HG02884 (cell line): Measurements from ENCODE around the gene STMN1.

ENCODE experiments used
- ATAC-seq: cut with Tn5 transposase; IDR thresholded peaks from one replicate; pipeline ENCODE4 v1.9.1; 2021; ENCODE audit warnings: mild to moderate bottlenecking, moderate library complexity; ENCODE audit not compliant: unreplicated experiment

Gene STMN1

DNA sequence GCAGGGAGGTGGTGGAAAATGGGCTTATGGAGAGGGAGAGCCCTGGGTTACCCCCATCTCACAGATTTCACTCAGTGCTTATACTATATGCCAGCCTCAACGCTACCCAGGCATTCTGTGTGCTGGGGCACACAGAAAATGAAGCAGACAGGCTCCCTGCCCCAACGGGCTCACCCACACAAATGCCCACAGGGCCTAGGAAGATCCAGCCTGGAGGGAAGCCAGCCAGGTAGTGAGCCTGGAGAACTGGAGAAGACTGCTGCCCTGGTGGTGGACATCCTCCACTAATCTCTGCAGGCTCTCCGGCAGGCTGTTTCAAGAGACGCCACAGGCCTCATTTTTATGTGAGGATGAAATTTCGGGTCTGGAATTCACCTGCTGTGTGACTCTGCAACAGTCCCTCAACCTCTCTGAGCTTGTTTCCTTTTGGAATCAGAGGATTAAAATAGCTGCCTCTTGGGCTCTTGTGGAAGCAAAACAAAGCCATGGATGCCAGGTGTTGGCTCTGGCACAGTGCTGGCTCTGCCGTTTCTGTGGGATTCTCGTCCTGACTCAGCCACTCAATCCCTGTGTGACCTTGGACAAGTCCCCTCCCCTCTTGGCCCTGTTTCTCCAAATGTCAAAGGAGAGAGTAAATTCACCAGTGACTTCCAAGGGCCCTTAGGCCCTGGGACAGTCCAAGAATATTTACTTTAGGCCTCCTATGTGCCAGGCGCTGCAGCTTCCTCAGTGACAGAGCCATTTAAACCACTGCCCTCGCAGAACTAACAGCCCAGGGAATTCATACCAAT lies 34.3 kb downstream of the STMN1 start:
- ATAC-seq, result no peak

DNA sequence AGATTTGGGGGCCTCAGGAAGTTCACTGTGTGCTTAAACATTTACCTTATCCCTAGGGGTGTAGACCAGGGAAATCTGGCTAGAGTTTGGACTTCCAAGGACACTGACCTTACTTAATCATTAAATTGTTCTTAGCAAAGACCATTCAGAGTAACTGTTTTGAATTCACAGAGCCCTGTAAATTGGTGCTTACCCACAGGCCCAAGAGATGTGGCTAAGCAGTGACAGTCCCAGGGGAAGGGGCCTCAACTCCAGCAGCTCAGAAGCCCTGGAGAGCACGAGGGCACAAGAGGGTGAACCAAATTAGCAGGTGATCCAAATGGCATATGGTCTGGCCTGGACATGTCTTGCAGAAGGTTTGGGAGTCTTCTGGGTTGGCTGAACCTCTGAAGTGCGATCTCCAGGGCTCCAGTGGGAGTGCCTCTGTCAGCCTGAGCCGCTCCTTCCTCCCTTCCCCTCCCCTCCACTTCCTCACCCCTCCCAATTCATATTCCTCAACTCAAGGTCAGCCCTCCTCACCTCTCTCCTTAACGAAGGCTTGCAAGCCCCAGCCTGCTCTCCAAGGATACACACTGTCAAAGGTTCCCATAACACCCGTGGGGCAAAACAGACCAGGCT lies 35.0 kb downstream of the STMN1 start:
- ATAC-seq, result no peak

DNA sequence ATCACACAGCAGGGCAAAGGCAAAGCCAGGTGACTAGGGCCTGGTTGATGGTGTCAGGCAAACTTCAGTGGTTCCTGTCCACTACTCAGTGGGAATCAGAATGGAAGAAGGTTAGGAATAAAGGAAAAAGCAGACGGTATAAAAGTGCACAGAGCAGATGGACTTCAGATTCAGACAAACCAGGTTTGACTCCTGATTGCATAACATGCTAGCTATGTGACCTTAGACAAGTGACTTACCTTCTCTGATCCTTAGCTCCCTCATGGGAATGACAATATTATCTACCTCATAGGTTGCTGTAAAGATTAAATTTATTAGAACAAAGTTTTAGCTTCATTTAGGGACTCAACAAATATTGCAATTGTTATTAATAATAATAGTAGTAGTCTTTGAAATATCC lies 35.6 kb downstream of the STMN1 start:
- ATAC-seq, result no peak

DNA sequence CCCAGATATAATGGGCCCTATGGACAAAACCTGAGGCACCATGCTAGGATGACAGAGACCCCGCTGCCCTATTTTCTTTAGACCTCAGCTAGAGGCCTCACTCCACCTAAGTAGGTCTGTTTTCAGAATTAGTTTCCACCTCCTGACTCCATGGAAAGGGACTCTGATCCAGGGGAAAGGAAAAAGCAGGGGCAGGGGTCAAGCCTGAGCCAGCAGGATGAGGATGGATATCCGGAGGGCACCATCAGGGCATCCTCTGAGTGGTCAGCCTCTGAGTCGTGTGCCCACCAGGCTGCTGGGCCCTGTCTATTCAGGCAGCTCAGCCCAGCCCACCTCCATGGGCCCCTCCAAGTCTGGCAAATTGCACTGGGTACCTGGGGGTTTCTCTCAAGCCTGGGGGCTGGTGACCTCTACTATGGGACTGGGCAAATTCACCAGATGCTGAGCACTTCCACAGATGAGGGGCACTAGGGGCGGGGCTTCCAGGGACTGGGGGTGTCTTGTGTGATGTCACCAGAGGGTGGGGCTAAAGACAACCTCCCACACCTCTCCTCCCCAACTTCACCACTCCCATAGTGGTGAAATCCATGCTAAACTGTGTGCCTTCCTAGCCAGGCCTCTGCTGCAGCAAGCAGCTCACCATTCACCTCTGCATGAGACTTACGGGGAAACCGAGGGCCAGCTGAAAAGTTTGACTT lies 36.2 kb downstream of the STMN1 start:
- no peak for ATAC-seq

DNA sequence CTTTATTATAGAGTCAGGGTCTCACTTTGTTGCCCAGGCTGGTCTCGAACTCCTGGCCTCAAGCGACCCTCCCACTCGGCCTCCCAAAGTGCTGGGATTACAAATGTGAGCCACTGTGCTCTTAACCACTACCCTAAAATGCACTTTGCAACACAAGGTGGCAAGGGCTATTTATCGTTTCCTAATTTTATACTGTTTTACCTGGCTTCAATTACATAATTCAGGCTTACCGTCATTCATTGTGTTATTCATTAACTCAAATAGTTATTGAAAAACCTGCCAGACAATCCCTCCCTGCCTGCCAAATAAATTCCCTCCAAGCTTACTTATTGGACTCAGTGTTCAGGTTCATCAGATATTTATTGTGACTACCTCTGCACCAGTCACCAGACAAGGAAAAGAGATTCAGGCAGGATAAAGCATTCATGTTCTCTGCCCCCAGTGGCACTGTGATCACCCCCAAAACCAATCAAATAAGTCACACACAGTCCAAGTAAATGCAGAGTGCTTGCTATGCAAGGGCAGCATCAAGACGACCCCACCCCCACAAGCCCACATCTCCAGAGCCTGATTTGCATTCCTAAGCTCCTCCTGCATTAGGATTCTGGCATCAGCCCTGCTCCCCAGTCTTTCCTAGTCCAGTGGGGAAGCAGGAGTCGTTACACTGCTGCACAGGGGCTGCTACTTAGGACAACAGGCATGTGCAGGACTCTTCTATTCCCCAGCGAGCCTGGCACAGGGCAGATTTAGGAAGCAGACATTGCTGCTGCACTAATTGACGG lies 38.8 kb downstream of the STMN1 start:
- no peak for ATAC-seq

DNA sequence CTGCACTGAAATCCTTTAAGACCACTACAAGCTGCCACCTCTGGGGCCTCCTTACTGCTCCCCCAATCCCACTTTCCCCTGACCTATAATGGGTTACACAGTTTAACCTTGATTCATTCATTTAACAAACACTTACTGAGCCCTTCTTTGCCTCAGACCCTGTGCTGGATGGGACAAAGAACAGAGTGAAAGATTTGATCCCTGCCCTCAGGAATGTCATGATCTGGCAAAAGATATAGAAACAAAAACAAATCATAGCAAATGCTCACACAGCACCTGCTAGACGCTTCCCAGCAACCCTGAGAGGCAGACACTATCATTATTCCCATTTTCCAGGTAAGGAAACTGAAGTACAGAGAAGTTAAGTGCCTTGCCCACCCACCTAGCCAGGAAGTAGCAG lies 39.9 kb downstream of the STMN1 start:
- no peak for ATAC-seq

DNA sequence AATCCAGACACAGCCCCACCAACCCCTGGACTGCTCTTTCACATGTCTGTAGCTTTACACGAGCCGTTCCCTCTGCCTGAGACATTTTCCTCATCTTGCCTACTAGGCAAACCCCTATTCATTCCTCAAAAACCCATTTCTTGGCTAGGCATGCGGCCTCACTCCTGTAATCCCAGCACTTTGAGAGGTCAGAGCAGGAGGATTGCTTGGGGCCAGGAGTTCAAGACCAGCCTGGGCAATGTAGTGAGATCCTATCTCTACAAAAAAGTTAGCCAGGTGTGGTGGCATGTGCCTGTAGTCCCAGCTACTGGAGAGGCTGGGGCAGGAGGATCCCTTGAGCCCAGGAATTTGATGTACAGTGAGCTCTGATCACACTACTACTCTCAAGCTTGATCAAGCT lies 41.8 kb downstream of the STMN1 start:
- no peak for ATAC-seq

DNA sequence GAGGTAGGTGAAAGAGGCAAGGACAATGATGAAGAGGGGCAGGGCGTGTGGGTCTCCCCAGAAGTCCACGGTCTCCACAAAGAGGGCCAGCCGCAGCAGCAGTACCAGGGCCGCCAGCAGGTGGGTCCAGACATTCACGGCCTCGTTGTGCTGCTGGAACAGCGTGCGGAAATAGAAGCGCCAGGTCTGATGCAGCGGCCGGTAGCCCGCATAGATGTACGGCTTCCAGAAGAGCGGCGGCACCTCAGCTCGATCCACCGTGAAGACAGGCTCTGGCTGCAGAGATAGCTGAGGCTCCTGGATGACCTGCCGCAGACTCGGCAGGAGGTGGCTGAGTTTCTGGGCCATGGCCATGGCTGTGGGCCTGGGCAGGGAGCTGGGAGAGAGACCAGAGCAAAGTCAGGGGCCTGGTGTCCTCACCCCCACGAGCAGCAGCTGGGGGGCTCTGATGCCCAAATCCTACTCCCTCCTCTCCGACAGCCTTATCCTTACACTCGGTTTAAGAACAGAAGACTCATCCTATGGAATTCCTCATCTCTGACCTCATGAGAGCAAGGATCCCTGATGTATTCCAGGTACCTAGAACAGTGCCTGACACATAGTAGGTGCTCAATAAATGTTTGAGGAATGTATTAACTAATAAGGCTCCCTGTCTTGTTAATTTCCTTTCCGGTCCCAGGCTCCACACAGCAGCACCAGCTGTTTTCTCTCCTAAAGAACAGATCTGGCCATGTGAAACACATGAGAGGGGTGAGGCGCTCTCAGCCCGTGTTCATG lies 42.5 kb downstream of the STMN1 start:
- no peak for ATAC-seq

DNA sequence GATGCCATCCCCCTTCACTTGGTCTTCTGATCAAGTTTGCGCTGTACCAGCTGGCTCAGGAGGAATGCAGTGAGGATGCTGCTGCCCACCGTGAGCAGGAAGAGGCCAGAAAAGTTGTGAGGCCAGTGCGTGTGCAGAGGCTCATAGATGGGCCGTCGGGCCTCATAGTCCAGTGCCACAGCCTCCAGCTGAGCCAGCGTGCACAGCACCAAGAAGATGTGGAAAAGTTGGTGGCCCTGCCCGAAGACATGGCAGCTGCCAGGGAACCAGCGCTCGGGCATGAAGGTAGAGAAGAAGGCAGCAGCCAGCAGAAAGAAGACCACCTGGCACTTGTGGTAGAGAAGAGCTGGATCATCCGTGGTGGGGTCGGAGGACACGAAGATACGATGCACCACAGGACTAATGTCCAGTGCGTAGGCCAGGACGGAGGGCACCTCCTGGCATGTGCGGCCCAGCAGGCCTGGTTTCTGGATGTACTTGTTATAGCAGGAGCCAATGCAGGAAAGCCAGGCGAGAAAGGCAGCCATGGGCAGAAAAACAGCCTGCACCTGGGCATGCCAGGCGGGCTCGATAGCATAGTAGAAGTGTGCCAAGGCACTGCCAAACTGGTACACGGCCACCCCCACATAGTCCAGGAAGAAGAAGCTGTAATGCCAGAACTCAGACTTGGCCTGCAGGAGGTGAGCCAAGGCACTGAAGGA lies 43.3 kb downstream of the STMN1 start:
- ATAC-seq, result no peak

DNA sequence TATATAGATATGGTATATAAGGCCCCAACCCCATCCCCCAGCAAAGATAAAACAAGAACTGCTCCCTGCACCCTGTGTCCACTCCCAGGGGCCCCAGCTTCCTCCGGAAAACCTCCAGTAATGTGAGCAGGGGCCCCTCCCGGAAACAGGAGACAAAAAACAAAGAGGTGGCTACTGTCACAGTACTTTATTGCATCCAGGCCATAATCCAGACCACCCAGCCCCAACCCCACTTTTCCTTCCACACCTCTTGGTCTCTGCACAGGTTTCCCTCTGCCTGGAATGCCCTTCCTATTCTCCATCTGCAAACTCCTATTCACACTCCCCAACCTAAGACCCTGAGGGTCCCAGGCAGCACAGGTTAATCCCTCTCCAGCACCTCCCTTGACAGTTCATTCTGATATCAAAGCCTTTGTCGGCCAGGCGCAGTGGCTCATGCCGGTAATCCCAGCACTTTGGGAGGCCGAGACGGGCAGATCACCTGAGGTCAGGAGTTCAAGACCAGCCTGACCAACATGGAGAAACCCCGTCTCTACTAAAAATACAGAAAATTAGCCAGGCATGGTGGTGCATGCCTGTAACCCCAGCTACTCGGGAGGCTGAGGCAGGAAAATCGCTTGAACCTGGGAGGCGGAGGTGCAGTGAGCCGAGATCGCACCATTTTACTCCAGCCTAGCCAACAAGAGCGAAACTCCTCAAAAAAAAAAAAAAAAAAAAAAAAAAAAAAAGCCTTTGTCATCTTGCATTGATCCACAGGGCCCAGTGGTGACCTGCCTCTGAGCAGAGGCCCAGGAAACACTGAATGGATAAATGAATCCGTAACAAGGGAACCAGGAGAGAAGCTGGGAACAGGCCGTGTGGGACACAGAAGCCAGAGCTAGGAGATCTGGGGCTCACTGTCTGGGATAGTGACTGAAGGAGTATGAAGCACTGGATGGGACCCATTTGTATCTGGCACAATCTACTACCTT lies 44.6 kb downstream of the STMN1 start:
- ATAC-seq, result no peak

DNA sequence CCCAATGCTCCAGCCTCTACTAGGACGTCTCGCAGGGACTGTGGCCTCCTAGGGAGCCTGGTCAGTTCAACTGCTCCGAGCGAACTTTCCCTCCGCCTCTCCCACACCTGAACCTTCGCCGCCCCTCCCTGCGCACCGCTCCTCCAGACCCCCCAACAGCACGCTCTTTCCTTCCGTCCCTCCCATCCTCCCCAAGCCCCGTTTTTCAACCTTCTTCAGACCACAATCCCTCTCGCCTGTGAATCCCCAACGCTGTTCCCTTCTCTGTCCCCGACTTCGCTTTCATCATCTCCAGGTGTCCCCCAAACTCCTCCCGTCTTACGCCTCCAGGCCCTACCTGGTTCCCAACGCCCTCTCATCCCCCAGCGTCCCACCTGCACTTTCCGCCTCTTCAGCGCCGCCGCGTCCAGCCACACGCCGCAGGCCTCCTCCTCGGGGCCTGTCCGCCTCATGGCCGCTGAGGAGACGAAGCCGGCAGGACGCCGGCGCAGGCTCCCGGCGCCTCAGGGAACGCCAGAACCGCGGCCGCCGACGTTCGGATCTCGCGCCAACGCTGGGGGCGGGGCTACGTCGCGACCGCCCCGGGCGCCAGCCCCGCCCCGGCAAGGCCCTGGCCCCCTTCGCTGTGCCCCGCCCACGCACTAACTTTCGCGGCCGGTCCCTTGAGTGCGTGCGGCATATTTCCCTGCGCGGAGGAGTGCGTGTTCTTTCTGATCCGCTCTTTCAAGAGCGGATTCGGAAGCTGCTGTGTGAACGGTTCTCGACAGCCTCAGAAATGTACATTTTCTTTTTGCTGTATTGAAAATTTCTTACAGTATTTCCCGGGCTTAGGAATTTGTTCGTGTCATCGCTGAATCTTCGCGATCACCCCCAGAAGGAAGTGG lies 47.1 kb downstream of the STMN1 start, which contains the start of gene AUNIP:
Gene AUNIP (minus strand): TSS at position 552 of the 884 bp plus-strand sequence. CDS start 100 bp downstream, at position 452.
- ATAC-seq, result peak; percentile 69

DNA sequence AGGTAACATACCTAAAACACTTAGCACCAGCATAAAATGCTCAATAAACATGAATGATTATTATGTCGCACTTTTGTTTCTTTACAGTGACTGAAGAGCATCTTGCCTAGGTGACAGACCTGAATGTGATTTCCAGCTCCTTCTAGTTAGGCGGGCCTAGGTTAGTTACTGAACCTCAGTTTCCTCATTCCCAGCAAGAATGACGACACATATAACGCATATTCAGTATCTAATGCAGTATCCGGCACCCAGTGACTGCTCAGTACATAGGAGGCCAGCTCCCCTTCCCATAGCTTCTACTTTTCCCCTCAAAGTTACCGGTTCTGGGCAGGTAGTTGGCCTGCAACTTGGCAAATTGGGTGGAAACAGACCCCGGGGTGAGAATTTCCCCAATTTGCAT lies 47.7 kb downstream of the STMN1 start:
- ATAC-seq, result no peak

DNA sequence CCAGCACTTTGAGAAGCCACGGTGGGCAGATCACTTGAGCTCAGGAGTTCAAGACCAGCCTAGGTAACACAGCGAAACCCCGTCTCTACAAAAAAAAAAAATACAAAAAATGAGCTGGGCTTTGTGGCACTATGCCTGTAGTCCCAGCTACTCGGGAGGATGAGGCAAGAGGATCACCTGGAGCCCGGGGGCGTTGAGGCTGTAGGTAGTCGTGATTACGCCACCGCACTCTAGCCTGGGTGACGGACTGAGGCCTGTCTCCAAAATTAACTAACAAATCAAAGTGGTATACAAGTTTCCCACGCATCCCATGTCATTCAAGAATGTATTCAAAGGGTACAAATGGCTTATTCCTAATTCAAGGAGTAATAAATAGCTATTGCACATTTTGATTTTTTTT lies 49.4 kb downstream of the STMN1 start:
- no peak for ATAC-seq

DNA sequence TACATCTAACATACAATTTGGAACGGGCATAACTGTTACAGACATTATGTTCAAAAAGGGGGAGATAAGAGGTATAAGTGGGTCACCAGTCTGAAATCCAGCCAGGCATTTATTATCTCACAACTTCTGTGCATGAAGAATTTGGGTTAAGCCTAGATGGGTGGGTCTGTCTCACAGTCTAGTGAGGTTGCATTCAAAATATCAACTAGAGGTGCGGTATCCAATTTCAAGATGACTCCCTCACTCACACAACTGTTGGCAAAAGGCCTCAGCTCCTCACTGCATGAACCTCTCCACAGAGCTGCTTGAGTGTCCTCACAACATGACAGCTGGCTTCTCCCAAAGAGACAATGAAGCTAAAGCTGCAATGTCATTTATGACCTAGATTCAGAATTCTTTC lies 51.7 kb downstream of the STMN1 start:
- ATAC-seq, result no peak
